GM12865 (cell line): ENCODE results near the gene CSMD2.

Experiments
- DNase-seq: peaks from one replicate; pipeline ENCODE4 v3.0.0; 2010; ENCODE audit warnings: low read depth
- H3K4me3 ChIP-seq: 2 replicates; pipeline ENCODE4 v1.5.1; 2011; ENCODE audit warnings: mild to moderate bottlenecking, low read depth, low read length, control low read depth
- CTCF ChIP-seq: IDR thresholded peaks from 2 replicates; pipeline ENCODE4 v1.5.1; 2011; ENCODE audit warnings: low read length, control low read depth, low read depth, inconsistent platforms; ENCODE audit not compliant: insufficient read depth; ENCODE audit errors: missing control alignments

CSMD2 gene

GRCh38 chr1:33548721-33549120 lies 616.3 kb downstream of the CSMD2 start:
- no peak for TF ChIP-seq CTCF
- no peak overlapping the region for H3K4me3 ChIP-seq
- DNase-seq = no peak

GRCh38 chr1:33548319-33548718 lies 616.7 kb downstream of the CSMD2 start:
- no peak overlapping the region for H3K4me3 ChIP-seq
- no peak for DNase-seq
- no peak for TF ChIP-seq CTCF

GRCh38 chr1:33547576-33547975 lies 617.5 kb downstream of the CSMD2 start:
- no peak for DNase-seq
- TF ChIP-seq CTCF = no peak
- H3K4me3 ChIP-seq = no peak overlapping the region

- DNase-seq = no peak
- no peak for TF ChIP-seq CTCF
- H3K4me3 ChIP-seq = no peak overlapping the region
Observed at GRCh38 chr1:33541966-33542365, 623.1 kb downstream of the CSMD2 start.

GRCh38 chr1:33537885-33538284 lies 627.1 kb downstream of the CSMD2 start:
- no peak for TF ChIP-seq CTCF
- no peak overlapping the region for H3K4me3 ChIP-seq

GRCh38 chr1:33535334-33535733 lies 629.7 kb downstream of the CSMD2 start:
- no peak for TF ChIP-seq CTCF

More at GRCh38 chr1:33537885-33538284, 627.1 kb downstream of the CSMD2 start:
- no peak for DNase-seq

GRCh38 chr1:33532936-33533335 lies 632.1 kb downstream of the CSMD2 start:
- TF ChIP-seq CTCF = no peak
- H3K4me3 ChIP-seq = no peak overlapping the region
- DNase-seq = no peak

More at GRCh38 chr1:33535334-33535733, 629.7 kb downstream of the CSMD2 start:
- DNase-seq = no peak
- H3K4me3 ChIP-seq = no peak overlapping the region
